Fibroblast of lung (primary cell): ENCODE measurements around the gene TSGA10IP. TPM values are rescaled to one million over a fixed set of nuclear protein-coding genes. Genes with fewer than 3 reads are reported as not detected.

ENCODE experiments used
- DNase-seq, 2 donors: peaks; one replicate each; pipeline versions ENCODE4 v3.0.0 to v3.0.0-alpha.2; 2010; ENCODE audit warnings: low read depth in 2 of 2
- H2AFZ ChIP-seq: 2 replicates; pipeline ENCODE4 v1.5.1; 2012; ENCODE audit warnings: low read length, control low read depth, inconsistent platforms
- H3K27ac ChIP-seq: 2 replicates; pipeline ENCODE4 v1.5.1; 2011; ENCODE audit warnings: low read length, control low read depth; ENCODE audit not compliant: insufficient read depth
- H3K27me3 ChIP-seq: 2 replicates; pipeline ENCODE4 v1.5.1; 2011; ENCODE audit warnings: mild to moderate bottlenecking, low read length; ENCODE audit not compliant: control insufficient read depth, insufficient read depth
- H3K36me3 ChIP-seq: 2 replicates; pipeline ENCODE4 v1.5.1; 2011; ENCODE audit warnings: low read length; ENCODE audit not compliant: control insufficient read depth, insufficient read depth
- H3K4me1 ChIP-seq: 2 replicates; pipeline ENCODE4 v1.5.1; 2011; ENCODE audit warnings: low read length; ENCODE audit not compliant: control insufficient read depth, insufficient read depth; ENCODE audit errors: extremely low read depth
- H3K4me2 ChIP-seq: 2 replicates; pipeline ENCODE4 v1.5.1; 2011; ENCODE audit warnings: low read length, control low read depth; ENCODE audit not compliant: insufficient read depth; ENCODE audit errors: extremely low read depth
- H3K4me3 ChIP-seq, 4 experiments: fragments of 200-600 bp in 1 of 4; sonication (generic) in 1 of 4; replicated peaks in 1 of 4; 2 replicates each; pipeline ENCODE4 v1.5.1; 2011 to 2016; ENCODE audit warnings: low read length in 4 of 4, low read depth in 3 of 4, mild to moderate bottlenecking in 3 of 4, control low read depth in 2 of 4, inconsistent platforms in 1 of 4, mixed read lengths in 1 of 4; ENCODE audit not compliant: insufficient read depth in 1 of 4; ENCODE audit errors: control extremely low read depth in 1 of 4
- H3K79me2 ChIP-seq: 2 replicates; pipeline ENCODE4 v1.5.1; 2012; ENCODE audit warnings: mild to moderate bottlenecking, low read length, inconsistent platforms; ENCODE audit not compliant: control insufficient read depth, insufficient read depth
- H3K9ac ChIP-seq: 2 replicates; pipeline ENCODE4 v1.5.1; 2011; ENCODE audit warnings: mild to moderate bottlenecking, low read length, control low read depth; ENCODE audit not compliant: insufficient read depth
- H3K9me3 ChIP-seq: 2 replicates; pipeline ENCODE4 v1.5.1; 2012; ENCODE audit warnings: low read depth, low read length; ENCODE audit not compliant: control insufficient read depth, insufficient read depth
- H4K20me1 ChIP-seq: 2 replicates; pipeline ENCODE4 v1.5.1; 2011; ENCODE audit warnings: low read length; ENCODE audit not compliant: control insufficient read depth, insufficient read depth; ENCODE audit errors: extremely low read depth
- CTCF ChIP-seq, 2 donors: IDR thresholded peaks in 1 of 2; conservative IDR thresholded peaks in 1 of 2; 1 replicate in 1 of 2; 2 replicates in 1 of 2; pipeline ENCODE4 v1.5.1; 2011 to 2012; ENCODE audit warnings: low read length in 2 of 2, control low read depth in 1 of 2, inconsistent platforms in 1 of 2, low read depth in 1 of 2, mild to moderate bottlenecking in 1 of 2
- EZH2 ChIP-seq: IDR thresholded peaks from 2 replicates; pipeline ENCODE4 v1.5.1; 2012; ENCODE audit warnings: low read length, control low read depth, mild to moderate bottlenecking; ENCODE audit errors: missing control alignments
- polyA plus RNA-seq, 2 donors: library from polyadenylated mRNA; depleted of rRNA in 1 of 2; stranded (reverse) in 1 of 2; unstranded in 1 of 2; fragments of >200 nt; gene quantifications; 2 replicates each; pipeline ENCODE4 v1.2.1, GENCODE V29; 2011 to 2012; ENCODE audit warnings: missing spikeins in 1 of 2
- total RNA-seq: library from RNA; depleted of rRNA; stranded (reverse); fragments of >200 nt; gene quantifications from 2 replicates; pipeline ENCODE4 v1.2.1, GENCODE V29; 2014

The TSGA10IP gene
- total and polyA plus RNA-seq, 2 donors (not counting 1 experiment from before 2014, with no cell fraction given) = 0.17 TPM; not detected in 1

GRCh38 chr11:65976216-65977176 lies 31.2 kb downstream of the TSGA10IP start:
- H3K79me2 ChIP-seq = no peaks in the 10 kb centered on the region
- peaks cover 16% of the 10 kb centered on the region for H3K36me3 ChIP-seq
- no peaks in the 10 kb centered on the region for H3K27me3 ChIP-seq
- H4K20me1 ChIP-seq = no peaks in the 10 kb centered on the region
- H2AFZ ChIP-seq = no peak overlapping the region
- no peaks in the 10 kb centered on the region for H3K9me3 ChIP-seq
- no peak for TF ChIP-seq CTCF (conservative IDR thresholded peaks at IDR 0.05 in 1 of 2, IDR thresholded peaks at IDR 0.05 in 1 of 2; ENCODE audit: low read depth in 1 of 2, low read length in 2 of 2)
- no peak for TF ChIP-seq EZH2
- H3K27ac ChIP-seq = no peak overlapping the region
- no peak overlapping the region for H3K4me2 ChIP-seq
- DNase-seq = no peak
- H3K4me1 ChIP-seq = peaks cover 4% of the 10 kb centered on the region
- H3K9ac ChIP-seq = no peak overlapping the region
- H3K4me3 ChIP-seq = no peak overlapping the region

GRCh38 chr11:65977621-65978390 lies 32.5 kb downstream of the TSGA10IP start:
- Histone ChIP-seq H3K27ac (no peak overlapping the region), H3K4me3 (no peak overlapping the region), H4K20me1 (no peaks in the 10 kb centered on the region), H3K9me3 (no peaks in the 10 kb centered on the region), H3K79me2 (no peaks in the 10 kb centered on the region), H2AFZ (no peak overlapping the region), H3K36me3 (peaks cover 16% of the 10 kb centered on the region), H3K27me3 (no peaks in the 10 kb centered on the region), H3K4me1 (peaks cover 4% of the 10 kb centered on the region), H3K4me2 (no peak overlapping the region), H3K9ac (no peak overlapping the region)
- TF ChIP-seq CTCF (conservative IDR thresholded peaks at IDR 0.05 in 1 of 2, IDR thresholded peaks at IDR 0.05 in 1 of 2; ENCODE audit: low read depth in 1 of 2, low read length in 2 of 2) = no peak
- TF ChIP-seq EZH2 = no peak
- DNase-seq = no peak
